SU-DHL-6 (cell line): ENCODE results near the gene UBE2E2.

Source experiments
- EZH2phosphoT487 ChIP-seq: fragments of 200-600 bp; sonication (generic), shearing (Covaris generic); conservative IDR thresholded peaks from 2 replicates; pipeline ENCODE4 v1.6.1; 2018; ENCODE audit warnings: mild to moderate bottlenecking, antibody characterized with exemption, low read length, moderate library complexity, mixed read lengths
- TF ChIP-seq, protein P1 (sequence below): fragments of 200-600 bp; sonication (generic); IDR thresholded peaks from one replicate; pipeline ENCODE4 v1.5.1; 2017; ENCODE audit warnings: antibody characterized with exemption, mild to moderate bottlenecking, low read length, moderate library complexity; ENCODE audit not compliant: insufficient read depth, poor library complexity, severe bottlenecking

DNA sequence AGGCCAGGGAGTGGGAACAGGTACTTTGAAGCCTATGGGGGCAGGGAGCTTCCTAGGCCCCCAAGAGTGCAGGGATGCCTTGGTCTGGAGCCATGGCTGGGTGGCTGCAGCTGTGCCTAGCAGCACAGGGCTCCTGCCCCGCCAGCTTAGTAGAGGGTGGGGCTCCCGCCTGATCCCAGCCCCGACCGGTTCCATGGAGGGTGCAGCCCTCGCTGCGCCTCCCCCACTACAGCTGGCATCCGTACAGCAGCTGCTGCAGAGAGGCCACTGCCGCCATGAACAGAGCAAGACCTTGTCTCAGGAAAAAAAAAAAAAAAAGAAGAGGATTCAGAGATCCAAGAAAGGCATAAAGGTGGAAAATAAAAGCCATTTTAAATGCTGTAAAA lies 277.2 kb downstream of the UBE2E2 start:
- TF ChIP-seq, protein P1, sequence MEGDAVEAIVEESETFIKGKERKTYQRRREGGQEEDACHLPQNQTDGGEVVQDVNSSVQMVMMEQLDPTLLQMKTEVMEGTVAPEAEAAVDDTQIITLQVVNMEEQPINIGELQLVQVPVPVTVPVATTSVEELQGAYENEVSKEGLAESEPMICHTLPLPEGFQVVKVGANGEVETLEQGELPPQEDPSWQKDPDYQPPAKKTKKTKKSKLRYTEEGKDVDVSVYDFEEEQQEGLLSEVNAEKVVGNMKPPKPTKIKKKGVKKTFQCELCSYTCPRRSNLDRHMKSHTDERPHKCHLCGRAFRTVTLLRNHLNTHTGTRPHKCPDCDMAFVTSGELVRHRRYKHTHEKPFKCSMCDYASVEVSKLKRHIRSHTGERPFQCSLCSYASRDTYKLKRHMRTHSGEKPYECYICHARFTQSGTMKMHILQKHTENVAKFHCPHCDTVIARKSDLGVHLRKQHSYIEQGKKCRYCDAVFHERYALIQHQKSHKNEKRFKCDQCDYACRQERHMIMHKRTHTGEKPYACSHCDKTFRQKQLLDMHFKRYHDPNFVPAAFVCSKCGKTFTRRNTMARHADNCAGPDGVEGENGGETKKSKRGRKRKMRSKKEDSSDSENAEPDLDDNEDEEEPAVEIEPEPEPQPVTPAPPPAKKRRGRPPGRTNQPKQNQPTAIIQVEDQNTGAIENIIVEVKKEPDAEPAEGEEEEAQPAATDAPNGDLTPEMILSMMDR, result no peak
- TF ChIP-seq EZH2phosphoT487, result no peak
